Esophagus muscularis mucosa (tissue), 4 donors: ENCODE data around the gene MACC1. TPM values are rescaled to one million over a fixed set of nuclear protein-coding genes. Genes with fewer than 3 reads are reported as not detected.

Experiments used
- DNase-seq: peaks from one replicate; pipeline ENCODE4 v3.0.0-alpha.2; 2017; ENCODE audit errors: extremely low spot score
- H3K27ac ChIP-seq, 4 donors: fragments of 200-600 bp; sonication (generic); replicated peaks in 1 of 4; 1 replicate in 3 of 4; 2 replicates in 1 of 4; pipeline ENCODE4 v1.5.1; 2016 to 2019; ENCODE audit warnings: mild to moderate bottlenecking in 1 of 4
- H3K27me3 ChIP-seq, 4 donors: fragments of 200-600 bp; sonication (generic); one replicate each; pipeline versions ENCODE4 v1.5.1 to v1.6.0; 2016 to 2019
- H3K36me3 ChIP-seq, 4 donors: fragments of 200-600 bp; sonication (generic); one replicate each; pipeline ENCODE4 v1.5.1; 2016 to 2019
- H3K4me1 ChIP-seq, 4 donors: fragments of 200-600 bp; sonication (generic); one replicate each; pipeline ENCODE4 v1.5.1; 2016 to 2019
- H3K4me3 ChIP-seq, 4 donors: fragments of 200-600 bp; sonication (generic); 1 replicate in 2 of 4; 2 replicates in 2 of 4; pipeline ENCODE4 v1.5.1; 2016 to 2019; ENCODE audit warnings: mild to moderate bottlenecking in 4 of 4, moderate library complexity in 1 of 4
- H3K9me3 ChIP-seq, 4 donors: fragments of 200-600 bp; sonication (generic); 1 replicate in 3 of 4; 2 replicates in 1 of 4; pipeline ENCODE4 v1.5.1; 2016 to 2019
- CTCF ChIP-seq, 3 experiments: fragments of 200-600 bp in 2 of 3; fragments of 450-650 bp in 1 of 3; sonication (generic) in 2 of 3; IDR thresholded peaks; one replicate each; pipeline ENCODE4 v1.5.1; 2017 to 2019; ENCODE audit warnings: antibody characterized with exemption in 3 of 3, mild to moderate bottlenecking in 2 of 3, moderate library complexity in 1 of 3
- EP300 ChIP-seq: sonication (generic); formaldehyde crosslinking; IDR thresholded peaks from one replicate; pipeline ENCODE4 v1.6.1; 2017; ENCODE audit warnings: antibody characterized with exemption
- POLR2A ChIP-seq: fragments of 450-650 bp; IDR thresholded peaks from one replicate; pipeline ENCODE4 v1.6.1; 2017; ENCODE audit warnings: antibody characterized with exemption, moderate library complexity, mild to moderate bottlenecking, low read depth
- POLR2AphosphoS5 ChIP-seq, 2 donors: sonication (generic); formaldehyde crosslinking; IDR thresholded peaks; one replicate each; pipeline ENCODE4 v1.6.1; 2017; ENCODE audit warnings: antibody characterized with exemption in 2 of 2
- WGBS: methylation state at CpG from one replicate; pipeline ENCODE4 v1.1.5; 2018; 5-methylcytosine and 5-hydroxymethylcytosine counted together
- intact Hi-C: fragments of 100-400 bp; cut with DNase I; formaldehyde crosslinking; loops from one replicate; pipeline ENCODE4 v1.15.1; 2023
- total RNA-seq, 4 donors: library from RNA; depleted of rRNA; stranded (reverse); fragments of >200 nt; gene quantifications; one replicate each; pipeline versions ENCODE4 v1.1.0 to v1.2.1, GENCODE V29; 2016

The MACC1 gene
- total RNA-seq, 4 donors from 2014 or later: under 0.01 to 0.17 (median 0.15) TPM

DNA sequence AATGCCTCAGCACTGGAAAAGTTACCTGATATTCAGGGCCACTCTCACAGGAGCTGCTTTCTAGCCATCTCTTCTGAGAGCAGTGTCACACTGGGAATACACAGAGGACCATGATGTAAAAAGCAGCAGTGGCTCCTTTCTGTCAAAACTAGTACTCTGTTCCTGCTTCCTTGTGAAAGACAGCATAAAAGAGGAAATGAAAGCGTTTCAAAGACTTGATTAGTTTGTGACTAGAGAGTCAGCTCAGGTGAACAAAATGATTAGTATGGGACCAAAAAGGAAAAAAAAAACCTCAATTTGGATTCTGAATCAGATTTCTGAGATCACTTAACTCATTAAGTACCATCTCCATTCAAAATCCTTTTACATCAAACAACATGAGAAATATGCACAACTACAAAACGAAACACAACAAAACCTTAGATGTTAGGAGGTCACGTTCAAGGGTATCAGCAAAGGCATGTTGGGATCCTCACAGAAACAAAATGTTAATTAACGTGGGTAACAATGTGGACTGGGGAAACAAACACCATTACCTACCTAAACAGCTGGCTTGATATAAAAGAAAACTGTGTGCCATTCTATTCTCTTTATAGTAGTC is 103.7 kb downstream of the MACC1 start:
- no peak for DNase-seq
- intact Hi-C loops: no loop called here
- no peaks in the 10 kb centered on the region for H3K36me3 ChIP-seq
- TF ChIP-seq POLR2A (no peak), EP300 (no peak), CTCF (IDR thresholded peaks at IDR 0.05) (no peak), POLR2AphosphoS5 (IDR thresholded peaks at IDR 0.05) (no peak)
- no peak overlapping the region for H3K27ac ChIP-seq
- H3K27me3 ChIP-seq: no peaks in the 10 kb centered on the region
- no peak overlapping the region for H3K4me3 ChIP-seq
- 83% methylated on average over 4 of the region's 4 CpGs for WGBS
- peaks cover 0 to 27% (median 8%) of the 10 kb centered on the region in 4 donors for H3K4me1 ChIP-seq
- H3K9me3 ChIP-seq: no peaks in the 10 kb centered on the region

GRCh38 chr7:20112696-20113095 is 104.5 kb downstream of the MACC1 start:
- TF ChIP-seq POLR2AphosphoS5 (IDR thresholded peaks at IDR 0.05): no peak
- no peak for TF ChIP-seq CTCF (IDR thresholded peaks at IDR 0.05)
- TF ChIP-seq EP300: no peak
- no peak for TF ChIP-seq POLR2A
- no peak for DNase-seq
- Histone ChIP-seq H3K27me3 (no peaks in the 10 kb centered on the region), H3K4me3 (no peak overlapping the region), H3K36me3 (no peaks in the 10 kb centered on the region), H3K27ac (no peak overlapping the region), H3K4me1 (peaks cover 0 to 36% (median 12%) of the 10 kb centered on the region in 4 donors), H3K9me3 (no peaks in the 10 kb centered on the region)
- intact Hi-C loops: no loop called here

DNA sequence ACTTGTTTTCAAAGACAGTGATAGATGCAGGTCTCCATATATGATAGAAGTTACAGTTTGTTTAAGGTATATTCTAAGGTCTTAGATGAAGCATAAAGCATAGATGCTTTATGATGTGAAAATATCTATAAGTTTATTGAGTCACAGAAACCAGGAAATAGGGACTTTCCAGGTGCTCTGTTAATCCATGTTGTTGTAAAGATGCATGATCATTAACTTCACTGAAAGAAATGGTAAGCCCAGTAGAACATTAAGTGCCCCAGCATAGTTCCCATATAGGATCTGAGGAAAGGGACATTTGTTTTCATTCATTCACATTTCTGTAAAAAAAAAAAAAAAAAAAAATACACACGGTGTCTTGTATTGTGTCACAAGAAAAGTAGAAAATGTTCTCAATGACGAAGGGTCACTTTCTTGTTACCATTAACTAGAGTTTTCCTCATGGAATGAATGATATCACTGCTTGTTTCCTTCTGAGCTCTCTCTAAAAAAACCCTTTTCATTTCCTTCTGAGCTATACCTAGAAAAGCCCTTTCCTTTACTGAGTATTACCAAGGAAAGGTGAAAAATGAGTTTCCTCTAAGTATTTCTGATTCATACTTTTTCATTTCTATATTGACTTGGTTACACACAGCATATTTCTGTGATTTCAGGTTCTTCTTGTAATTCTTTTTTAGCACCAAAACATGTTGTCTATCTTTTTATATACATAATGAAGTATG is 105.2 kb downstream of the MACC1 start:
- 92% methylated on average over 2 of the region's 2 CpGs for WGBS
- H3K4me1 ChIP-seq: peaks cover 0 to 38% (median 18%) of the 10 kb centered on the region in 4 donors
- H3K9me3 ChIP-seq: no peaks in the 10 kb centered on the region
- H3K36me3 ChIP-seq: no peaks in the 10 kb centered on the region
- TF ChIP-seq EP300: no peak
- no peak for TF ChIP-seq CTCF (IDR thresholded peaks at IDR 0.05)
- no peak for TF ChIP-seq POLR2A
- TF ChIP-seq POLR2AphosphoS5 (IDR thresholded peaks at IDR 0.05): no peak
- no peak overlapping the region for H3K4me3 ChIP-seq
- intact Hi-C loops: no loop called here
- H3K27ac ChIP-seq: no peak overlapping the region
- no peak for DNase-seq
- no peaks in the 10 kb centered on the region for H3K27me3 ChIP-seq

GRCh38 chr7:20107582-20107981 is 109.6 kb downstream of the MACC1 start:
- Histone ChIP-seq H3K4me1 (peaks cover 0 to 30% (median 13%) of the 10 kb centered on the region in 4 donors), H3K27ac (peak overlapping the region; percentile 46 to 64 (median 54)), H3K36me3 (no peaks in the 10 kb centered on the region), H3K4me3 (no peak overlapping the region), H3K27me3 (no peaks in the 10 kb centered on the region), H3K9me3 (no peaks in the 10 kb centered on the region)
- DNase-seq: no peak
- 38% methylated on average over 3 of the region's 3 CpGs for WGBS
- TF ChIP-seq EP300 (no peak), CTCF (IDR thresholded peaks at IDR 0.05) (no peak), POLR2A (no peak), POLR2AphosphoS5 (IDR thresholded peaks at IDR 0.05) (no peak)
- intact Hi-C loops: no loop called here
